ENCODE data around the gene GNAT3.

DNA sequence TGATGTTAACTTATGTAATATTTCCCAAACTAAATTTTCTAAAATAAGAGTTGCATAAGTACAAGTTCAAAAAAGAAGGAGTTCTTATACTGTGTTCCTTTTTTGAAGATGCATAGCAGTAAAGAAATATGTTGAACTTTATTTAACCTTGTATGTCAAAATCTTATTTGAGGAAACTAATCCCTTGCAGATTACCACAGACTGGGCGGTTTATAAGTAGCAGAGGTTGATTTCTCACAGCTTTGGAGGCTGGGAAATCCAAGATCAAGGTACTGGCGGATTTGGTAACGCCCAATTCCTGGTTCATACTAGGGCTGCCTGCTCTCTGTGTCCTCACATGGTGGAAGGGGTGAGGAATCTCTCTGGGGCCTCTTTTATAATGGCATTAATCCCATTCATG is 68.5 kb downstream of the GNAT3 start:
- TF ChIP-seq CTCF (IDR thresholded peaks at IDR 0.05) (no peak), ZFX (IDR thresholded peaks at IDR 0.05; ENCODE audit: borderline replicate concordance) (no peak)

Measured in 22Rv1 (cell line).